ENCODE data around the gene IDH3A. TPM values are rescaled to one million over a fixed set of nuclear protein-coding genes. Genes with fewer than 3 reads are reported as not detected.

The IDH3A gene
- total RNA-seq, 1 donor from 2014 or later, result 19.3 TPM

DNA sequence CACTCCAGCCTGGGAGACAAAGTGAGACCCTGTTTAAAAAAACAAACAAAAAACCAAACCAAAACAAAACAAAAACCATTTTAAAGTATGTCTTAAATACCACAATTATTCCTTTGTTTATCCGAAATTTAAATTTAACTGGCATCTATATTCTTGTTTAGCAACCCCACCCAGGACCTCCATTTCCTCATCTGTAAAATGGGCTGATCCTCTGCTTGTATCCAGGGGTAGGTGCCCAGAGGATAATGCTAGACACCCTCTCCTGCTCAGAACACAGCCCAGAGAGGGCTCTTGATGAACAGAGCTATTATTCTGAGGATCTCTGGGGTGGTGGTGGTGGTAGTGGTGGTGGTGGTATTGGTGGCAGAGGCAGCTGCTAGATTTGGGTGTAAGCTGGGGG lies 47.0 kb upstream of the IDH3A start:
- no peak overlapping the region for H3K27ac Mint-ChIP-seq
- peaks cover 3% of the 10 kb centered on the region for H3K36me3 Mint-ChIP-seq
- H3K27me3 Mint-ChIP-seq (ENCODE audit: insufficient read depth, low read depth), result peaks cover 10% of the 10 kb centered on the region
- H3K4me3 Mint-ChIP-seq, result no peak overlapping the region
- H3K9me3 Mint-ChIP-seq, result no peaks in the 10 kb centered on the region
- Histone ChIP-seq H3K4me3 (no peak overlapping the region), H3K4me1 (no peaks in the 10 kb centered on the region), H3K27me3 (no peaks in the 10 kb centered on the region), H3K27ac (no peak overlapping the region), H3K9me3 (ENCODE audit: low read depth) (no peaks in the 10 kb centered on the region), H2AFZ (replicated peaks) (no peak overlapping the region), H3K36me3 (no peaks in the 10 kb centered on the region), H3K4me2 (no peak overlapping the region), H4K20me1 (ENCODE audit: low read depth) (no peaks in the 10 kb centered on the region), H3F3A (ENCODE audit: low read depth) (no peaks in the 10 kb centered on the region), H3K79me2 (ENCODE audit: low read depth) (no peaks in the 10 kb centered on the region), H3K9ac (no peak overlapping the region)
- TF ChIP-seq EZH2phosphoT487 (IDR thresholded peaks at IDR 0.05), result no peak
- TF ChIP-seq EZH2 (IDR thresholded peaks at IDR 0.05), result no peak
- TF ChIP-seq, protein P1, sequence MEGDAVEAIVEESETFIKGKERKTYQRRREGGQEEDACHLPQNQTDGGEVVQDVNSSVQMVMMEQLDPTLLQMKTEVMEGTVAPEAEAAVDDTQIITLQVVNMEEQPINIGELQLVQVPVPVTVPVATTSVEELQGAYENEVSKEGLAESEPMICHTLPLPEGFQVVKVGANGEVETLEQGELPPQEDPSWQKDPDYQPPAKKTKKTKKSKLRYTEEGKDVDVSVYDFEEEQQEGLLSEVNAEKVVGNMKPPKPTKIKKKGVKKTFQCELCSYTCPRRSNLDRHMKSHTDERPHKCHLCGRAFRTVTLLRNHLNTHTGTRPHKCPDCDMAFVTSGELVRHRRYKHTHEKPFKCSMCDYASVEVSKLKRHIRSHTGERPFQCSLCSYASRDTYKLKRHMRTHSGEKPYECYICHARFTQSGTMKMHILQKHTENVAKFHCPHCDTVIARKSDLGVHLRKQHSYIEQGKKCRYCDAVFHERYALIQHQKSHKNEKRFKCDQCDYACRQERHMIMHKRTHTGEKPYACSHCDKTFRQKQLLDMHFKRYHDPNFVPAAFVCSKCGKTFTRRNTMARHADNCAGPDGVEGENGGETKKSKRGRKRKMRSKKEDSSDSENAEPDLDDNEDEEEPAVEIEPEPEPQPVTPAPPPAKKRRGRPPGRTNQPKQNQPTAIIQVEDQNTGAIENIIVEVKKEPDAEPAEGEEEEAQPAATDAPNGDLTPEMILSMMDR (IDR thresholded peaks at IDR 0.05), result no peak
- peaks cover 7% of the 10 kb centered on the region for H3K4me1 Mint-ChIP-seq
- DNase-seq (ENCODE audit: low spot score), result no peak

DNA sequence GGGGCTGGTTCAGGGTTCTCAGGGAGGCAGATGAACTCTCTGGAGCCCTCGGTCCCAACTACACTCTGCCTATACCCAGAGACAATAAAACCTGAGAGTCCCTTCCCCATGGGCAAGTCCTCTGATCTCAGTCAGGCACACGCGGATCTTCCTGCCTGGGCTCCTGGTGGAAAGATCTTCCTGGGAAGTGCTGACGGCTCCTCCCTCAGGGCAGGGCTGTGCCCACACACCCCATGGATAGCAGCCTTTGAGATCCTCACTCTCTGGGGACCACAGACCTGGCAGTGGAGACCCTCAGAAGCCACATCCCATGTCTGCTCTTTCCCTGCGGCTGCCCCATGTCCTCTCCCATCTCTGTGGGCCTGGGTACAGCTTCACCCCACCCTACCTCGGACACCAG lies 46.4 kb upstream of the IDH3A start:
- Histone ChIP-seq H3K27me3 (no peaks in the 10 kb centered on the region), H3K4me3 (no peak overlapping the region), H3K27ac (no peak overlapping the region), H3K9me3 (ENCODE audit: low read depth) (no peaks in the 10 kb centered on the region), H3K4me2 (no peak overlapping the region), H3K36me3 (no peaks in the 10 kb centered on the region), H3F3A (ENCODE audit: low read depth) (no peaks in the 10 kb centered on the region), H4K20me1 (ENCODE audit: low read depth) (no peaks in the 10 kb centered on the region), H2AFZ (replicated peaks) (no peak overlapping the region), H3K4me1 (no peaks in the 10 kb centered on the region), H3K9ac (no peak overlapping the region), H3K79me2 (ENCODE audit: low read depth) (no peaks in the 10 kb centered on the region)
- Mint-ChIP-seq H3K27ac (no peak overlapping the region), H3K9me3 (no peaks in the 10 kb centered on the region), H3K4me3 (no peak overlapping the region), H3K4me1 (peaks cover 7% of the 10 kb centered on the region), H3K36me3 (peaks cover 3% of the 10 kb centered on the region), H3K27me3 (ENCODE audit: insufficient read depth, low read depth) (peaks cover 10% of the 10 kb centered on the region)
- DNase-seq (ENCODE audit: low spot score), result no peak
- TF ChIP-seq, protein P1 (IDR thresholded peaks at IDR 0.05), result no peak
- no peak for TF ChIP-seq EZH2 (IDR thresholded peaks at IDR 0.05)
- TF ChIP-seq EZH2phosphoT487 (IDR thresholded peaks at IDR 0.05), result no peak

- Histone ChIP-seq H3K27me3 (no peaks in the 10 kb centered on the region), H3K4me3 (no peak overlapping the region), H3K36me3 (no peaks in the 10 kb centered on the region), H3K9ac (no peak overlapping the region), H3K9me3 (ENCODE audit: low read depth) (no peaks in the 10 kb centered on the region), H3K4me1 (no peaks in the 10 kb centered on the region), H3F3A (ENCODE audit: low read depth) (no peaks in the 10 kb centered on the region), H3K4me2 (no peak overlapping the region), H2AFZ (replicated peaks) (no peak overlapping the region), H3K79me2 (ENCODE audit: low read depth) (no peaks in the 10 kb centered on the region), H4K20me1 (ENCODE audit: low read depth) (no peaks in the 10 kb centered on the region), H3K27ac (no peak overlapping the region)
- TF ChIP-seq EZH2 (IDR thresholded peaks at IDR 0.05) (no peak), EZH2phosphoT487 (IDR thresholded peaks at IDR 0.05) (no peak)
- TF ChIP-seq, protein P1 (IDR thresholded peaks at IDR 0.05), result no peak
- DNase-seq (ENCODE audit: low spot score), result no peak
- Mint-ChIP-seq H3K4me1 (peaks cover 7% of the 10 kb centered on the region), H3K27me3 (ENCODE audit: insufficient read depth, low read depth) (peaks cover 7% of the 10 kb centered on the region), H3K27ac (no peak overlapping the region), H3K4me3 (no peak overlapping the region), H3K9me3 (no peaks in the 10 kb centered on the region), H3K36me3 (peaks cover 3% of the 10 kb centered on the region)
These were observed 45.6 kb upstream of the IDH3A start for GRCh38 chr15:78103406-78104118.

All from neural progenitor cell (in vitro differentiated cells).